Muscle of leg (tissue), 11 donors: ENCODE results near the gene PSMD13. TPM values are rescaled to one million over a fixed set of nuclear protein-coding genes. Genes with fewer than 3 reads are reported as not detected.
A peak's percentile ranks its signal among the peaks of the same experiment; 100 is the strongest.

Experiments
- DNase-seq: peaks from one replicate; pipeline ENCODE4 v3.0.0; 2013
- H3K27ac ChIP-seq: one replicate; pipeline ENCODE4 v1.5.1; 2013; ENCODE audit warnings: mild to moderate bottlenecking, low read length, control low read depth
- H3K27me3 ChIP-seq: one replicate; pipeline ENCODE4 v1.6.1; 2013; ENCODE audit warnings: low read length; ENCODE audit not compliant: control insufficient read depth, insufficient read depth
- H3K36me3 ChIP-seq: one replicate; pipeline ENCODE4 v1.6.1; 2013; ENCODE audit warnings: low read length; ENCODE audit not compliant: control insufficient read depth, insufficient read depth
- H3K4me1 ChIP-seq: one replicate; pipeline ENCODE4 v1.6.1; 2013; ENCODE audit warnings: low read length; ENCODE audit not compliant: control insufficient read depth, insufficient read depth
- H3K4me3 ChIP-seq: one replicate; pipeline ENCODE4 v1.5.1; 2013; ENCODE audit warnings: low read length, control low read depth
- H3K9me3 ChIP-seq: replicated peaks from 2 replicates; pipeline ENCODE4 v1.6.1; 2013; ENCODE audit warnings: low read depth, low read length; ENCODE audit not compliant: control insufficient read depth
- WGBS: methylation state at CpG from one replicate; pipeline ENCODE4 v1.1.5; 2013; ENCODE audit warnings: missing lambda C conversion rate; ENCODE audit not compliant: insufficient coverage; 5-methylcytosine and 5-hydroxymethylcytosine counted together
- polyA plus RNA-seq, 8 donors: library from polyadenylated mRNA; unstranded; fragments of 120-200 nt; gene quantifications; one replicate each; pipeline versions ENCODE4 v1.2.1 to v1.2.3, GENCODE V29; 2013; ENCODE audit warnings: inconsistent platforms in 1 of 8, low replicate concordance in 1 of 8; ENCODE audit not compliant: insufficient read length in 8 of 8, insufficient read depth in 1 of 8
- total RNA-seq: library from RNA; stranded (reverse); fragments of 120-200 nt; gene quantifications from one replicate; pipeline ENCODE4 v1.2.4, GENCODE V29; 2013

PSMD13 gene
- total and polyA plus RNA-seq, 9 donors: 82.6 to 115 (median 106) TPM

GRCh38 chr11:203945-204586 lies 32.7 kb upstream of the PSMD13 start:
- no peak overlapping the region for H3K4me3 ChIP-seq
- H3K9me3 ChIP-seq: no peaks in the 10 kb centered on the region
- peaks cover 30% of the 10 kb centered on the region for H3K4me1 ChIP-seq
- H3K27me3 ChIP-seq: no peaks in the 10 kb centered on the region
- DNase-seq: no peak
- 95% methylated on average over 4 of the region's 4 CpGs for whole genome bisulfite sequencing
- peaks cover 41% of the 10 kb centered on the region for H3K36me3 ChIP-seq
- no peak overlapping the region for H3K27ac ChIP-seq

GRCh38 chr11:204587-205109 lies 32.1 kb upstream of the PSMD13 start:
- WGBS: 93% methylated on average over 10 of the region's 12 CpGs
- peaks cover 43% of the 10 kb centered on the region for H3K36me3 ChIP-seq
- H3K4me1 ChIP-seq: peaks cover 35% of the 10 kb centered on the region
- DNase-seq: no peak
- no peak overlapping the region for H3K4me3 ChIP-seq
- H3K27ac ChIP-seq: no peak overlapping the region
- H3K9me3 ChIP-seq: no peaks in the 10 kb centered on the region
- no peaks in the 10 kb centered on the region for H3K27me3 ChIP-seq

- H3K9me3 ChIP-seq: no peaks in the 10 kb centered on the region
- no peaks in the 10 kb centered on the region for H3K27me3 ChIP-seq
- H3K4me3 ChIP-seq: no peak overlapping the region
- H3K36me3 ChIP-seq: peaks cover 45% of the 10 kb centered on the region
- no peak for DNase-seq
- H3K4me1 ChIP-seq: peaks cover 43% of the 10 kb centered on the region
- 89% methylated on average over 12 of the region's 16 CpGs for WGBS
- H3K27ac ChIP-seq: no peak overlapping the region
These were observed 31.4 kb upstream of the PSMD13 start for GRCh38 chr11:205221-206001.

- Histone ChIP-seq H3K27ac (no peak overlapping the region), H3K9me3 (no peaks in the 10 kb centered on the region), H3K36me3 (peaks cover 45% of the 10 kb centered on the region), H3K27me3 (no peaks in the 10 kb centered on the region), H3K4me1 (peaks cover 49% of the 10 kb centered on the region), H3K4me3 (peak overlapping the region; percentile 95)
- 75% methylated on average over 5 of the region's 7 CpGs for WGBS
- peak; percentile 13 for DNase-seq
These were observed 30.8 kb upstream of the PSMD13 start for GRCh38 chr11:206002-206384.

GRCh38 chr11:206526-207207 lies 30.1 kb upstream of the PSMD13 start:
- H3K36me3 ChIP-seq: peaks cover 49% of the 10 kb centered on the region
- peak overlapping the region; percentile 95 for H3K4me3 ChIP-seq
- H3K9me3 ChIP-seq: no peaks in the 10 kb centered on the region
- H3K27me3 ChIP-seq: no peaks in the 10 kb centered on the region
- DNase-seq: peak; percentile 37
- peaks cover 51% of the 10 kb centered on the region for H3K4me1 ChIP-seq
- 2% methylated on average over 35 of the region's 39 CpGs for WGBS
- H3K27ac ChIP-seq: peak overlapping the region; percentile 100

- Histone ChIP-seq H3K36me3 (peaks cover 56% of the 10 kb centered on the region), H3K4me1 (peaks cover 51% of the 10 kb centered on the region), H3K27me3 (no peaks in the 10 kb centered on the region), H3K4me3 (peak within 1 kb of the TSS; percentile 95), H3K9me3 (no peaks in the 10 kb centered on the region), H3K27ac (peak within 1 kb of the TSS; percentile 100)
- DNase-seq: peak; percentile 99
- WGBS: under 1% methylated on average over 60 of the region's 63 CpGs
These were observed 29.4 kb upstream of the PSMD13 start, which contains the start of the genes BET1L and RIC8A for GRCh38 chr11:207208-207862. Gene BET1L, minus strand, starts transcription at chr11:207399. Its CDS starts 78 bp downstream, at chr11:207321. Gene RIC8A, plus strand, starts transcription at chr11:207708. Its CDS starts 1,147 bp downstream, at chr11:208855.

GRCh38 chr11:207863-208180 lies 29.0 kb upstream of the PSMD13 start:
- peaks cover 51% of the 10 kb centered on the region for H3K4me1 ChIP-seq
- peak overlapping the region; percentile 100 for H3K27ac ChIP-seq
- no peaks in the 10 kb centered on the region for H3K27me3 ChIP-seq
- peak overlapping the region; percentile 95 for H3K4me3 ChIP-seq
- under 1% methylated on average over 27 of the region's 27 CpGs for WGBS
- DNase-seq: peak; percentile 72
- no peaks in the 10 kb centered on the region for H3K9me3 ChIP-seq
- peaks cover 60% of the 10 kb centered on the region for H3K36me3 ChIP-seq

GRCh38 chr11:208181-208916 lies 28.4 kb upstream of the PSMD13 start:
- H3K4me1 ChIP-seq: peaks cover 51% of the 10 kb centered on the region
- no peaks in the 10 kb centered on the region for H3K9me3 ChIP-seq
- under 1% methylated on average over 51 of the region's 57 CpGs for WGBS

GRCh38 chr11:208917-209260 lies 27.9 kb upstream of the PSMD13 start:
- H3K9me3 ChIP-seq: no peaks in the 10 kb centered on the region
- H3K36me3 ChIP-seq: peaks cover 62% of the 10 kb centered on the region
- peaks cover 46% of the 10 kb centered on the region for H3K4me1 ChIP-seq
- no peaks in the 10 kb centered on the region for H3K27me3 ChIP-seq
- 0% methylated on average over 14 of the region's 26 CpGs for WGBS
- peak overlapping the region; percentile 95 for H3K4me3 ChIP-seq
- peak overlapping the region; percentile 100 for H3K27ac ChIP-seq
- peak; percentile 26 for DNase-seq

More at GRCh38 chr11:208181-208916, 28.4 kb upstream of the PSMD13 start:
- peak overlapping the region; percentile 95 for H3K4me3 ChIP-seq
- DNase-seq: peak; percentile 93
- H3K36me3 ChIP-seq: peaks cover 63% of the 10 kb centered on the region
- H3K27ac ChIP-seq: peak overlapping the region; percentile 100
- H3K27me3 ChIP-seq: no peaks in the 10 kb centered on the region
